Muscle layer of duodenum (tissue), 2 donors: ENCODE measurements around the gene SLC25A2.
A peak's percentile ranks its signal among the peaks of the same experiment; 100 is the strongest.

ENCODE experiments used
- H3K27ac ChIP-seq: one replicate; pipeline ENCODE4 v1.7.0; 2013; ENCODE audit warnings: mild to moderate bottlenecking, low read length
- H3K27me3 ChIP-seq: one replicate; pipeline ENCODE4 v1.7.0; 2013; ENCODE audit warnings: low read depth, mild to moderate bottlenecking, control low read depth, low read length
- H3K36me3 ChIP-seq, 2 donors: one replicate each; pipeline ENCODE4 v1.7.0; 2013; ENCODE audit warnings: low read length in 2 of 2, control low read depth in 1 of 2, mild to moderate bottlenecking in 1 of 2; ENCODE audit not compliant: insufficient read depth in 2 of 2, control insufficient read depth in 1 of 2
- H3K4me1 ChIP-seq, 2 donors: one replicate each; pipeline ENCODE4 v1.7.0; 2013; ENCODE audit warnings: low read length in 2 of 2, mild to moderate bottlenecking in 2 of 2, control low read depth in 1 of 2, moderate library complexity in 1 of 2; ENCODE audit not compliant: insufficient read depth in 2 of 2, control insufficient read depth in 1 of 2
- H3K4me3 ChIP-seq, 2 donors: one replicate each; pipeline ENCODE4 v1.7.0; 2013; ENCODE audit warnings: low read length in 2 of 2, low read depth in 1 of 2, mild to moderate bottlenecking in 1 of 2
- H3K9me3 ChIP-seq, 2 donors: one replicate each; pipeline ENCODE4 v1.7.0; 2013; ENCODE audit warnings: low read length in 2 of 2, control low read depth in 1 of 2, mild to moderate bottlenecking in 1 of 2; ENCODE audit not compliant: control insufficient read depth in 1 of 2
- donor health status: healthy.

SLC25A2 gene

GRCh38 chr5:141306630-141307029 is 2.8 kb upstream of the SLC25A2 start:
- H3K36me3 ChIP-seq = peaks cover 0 to 18% of the 10 kb centered on the region in 2 donors
- H3K27me3 ChIP-seq = no peaks in the 10 kb centered on the region
- peak overlapping the region in 1 of 2 donors; percentile 21 for H3K4me3 ChIP-seq
- H3K9me3 ChIP-seq = peaks cover 45 to 82% of the 10 kb centered on the region in 2 donors
- no peak overlapping the region for H3K27ac ChIP-seq
- H3K4me1 ChIP-seq = no peaks in the 10 kb centered on the region

- Histone ChIP-seq H3K27ac (no peak overlapping the region), H3K4me1 (no peaks in the 10 kb centered on the region), H3K4me3 (peak overlapping the region in 1 of 2 donors; percentile 8), H3K27me3 (no peaks in the 10 kb centered on the region), H3K9me3 (peaks cover 30 to 81% of the 10 kb centered on the region in 2 donors), H3K36me3 (peaks cover 0 to 18% of the 10 kb centered on the region in 2 donors)
Measured at GRCh38 chr5:141298376-141298775, 5.5 kb downstream of the SLC25A2 start.

DNA sequence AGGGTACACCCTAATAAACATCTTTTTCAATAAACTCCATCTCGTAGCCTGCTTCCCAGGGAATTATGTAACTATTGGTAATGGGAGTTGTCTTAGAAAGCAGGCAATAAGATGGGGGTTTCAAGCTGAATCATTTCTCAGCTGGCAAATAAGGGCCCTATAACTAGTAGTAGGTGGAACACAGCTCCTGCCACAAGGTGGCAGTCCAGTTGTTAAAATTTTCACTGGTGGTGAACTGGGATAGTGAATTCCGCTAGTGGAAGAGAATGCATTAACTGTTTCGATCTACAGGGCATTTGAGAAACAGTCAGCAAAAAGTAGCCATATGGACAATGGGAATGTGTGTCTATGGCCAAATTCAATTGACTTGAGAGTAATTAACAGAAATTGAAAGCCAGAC is 30.9 kb downstream of the SLC25A2 start:
- H3K9me3 ChIP-seq = peaks cover 56 to 85% of the 10 kb centered on the region in 2 donors
- H3K27ac ChIP-seq = no peak overlapping the region
- H3K4me1 ChIP-seq = no peaks in the 10 kb centered on the region
- H3K36me3 ChIP-seq = peaks cover 0 to 23% of the 10 kb centered on the region in 2 donors
- H3K4me3 ChIP-seq = peak overlapping the region in 1 of 2 donors; percentile 45
- H3K27me3 ChIP-seq = no peaks in the 10 kb centered on the region

DNA sequence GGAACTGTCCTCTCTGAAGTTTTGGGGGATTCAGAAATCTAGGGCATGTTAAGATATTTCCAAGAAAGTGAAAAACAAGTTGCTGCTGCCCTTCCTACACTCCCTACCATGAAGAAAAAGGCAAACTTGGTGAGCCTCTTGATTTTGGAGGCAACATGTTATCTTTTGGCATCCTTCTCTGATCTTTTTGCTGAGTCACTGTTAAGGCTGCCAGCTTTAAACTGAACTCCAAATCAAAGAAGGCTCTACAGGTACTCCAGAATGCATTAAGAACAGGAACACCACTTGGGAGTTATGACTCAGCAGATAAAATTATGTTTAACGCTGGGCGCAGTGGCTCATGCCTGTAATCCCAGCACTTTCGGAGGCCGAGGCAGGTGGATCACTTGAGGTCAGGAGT is 34.7 kb downstream of the SLC25A2 start:
- Histone ChIP-seq H3K9me3 (peaks cover 70 to 89% of the 10 kb centered on the region in 2 donors), H3K36me3 (peaks cover 0 to 19% of the 10 kb centered on the region in 2 donors), H3K4me1 (no peaks in the 10 kb centered on the region), H3K27me3 (no peaks in the 10 kb centered on the region), H3K4me3 (peak overlapping the region in 1 of 2 donors; percentile 50), H3K27ac (no peak overlapping the region)

- Histone ChIP-seq H3K27me3 (no peaks in the 10 kb centered on the region), H3K4me1 (no peaks in the 10 kb centered on the region), H3K27ac (no peak overlapping the region), H3K4me3 (peak overlapping the region in 1 of 2 donors; percentile 55), H3K9me3 (peaks cover 62 to 89% of the 10 kb centered on the region in 2 donors), H3K36me3 (peaks cover 0 to 13% of the 10 kb centered on the region in 2 donors)
Measured at GRCh38 chr5:141261238-141261546, 42.7 kb downstream of the SLC25A2 start.

DNA sequence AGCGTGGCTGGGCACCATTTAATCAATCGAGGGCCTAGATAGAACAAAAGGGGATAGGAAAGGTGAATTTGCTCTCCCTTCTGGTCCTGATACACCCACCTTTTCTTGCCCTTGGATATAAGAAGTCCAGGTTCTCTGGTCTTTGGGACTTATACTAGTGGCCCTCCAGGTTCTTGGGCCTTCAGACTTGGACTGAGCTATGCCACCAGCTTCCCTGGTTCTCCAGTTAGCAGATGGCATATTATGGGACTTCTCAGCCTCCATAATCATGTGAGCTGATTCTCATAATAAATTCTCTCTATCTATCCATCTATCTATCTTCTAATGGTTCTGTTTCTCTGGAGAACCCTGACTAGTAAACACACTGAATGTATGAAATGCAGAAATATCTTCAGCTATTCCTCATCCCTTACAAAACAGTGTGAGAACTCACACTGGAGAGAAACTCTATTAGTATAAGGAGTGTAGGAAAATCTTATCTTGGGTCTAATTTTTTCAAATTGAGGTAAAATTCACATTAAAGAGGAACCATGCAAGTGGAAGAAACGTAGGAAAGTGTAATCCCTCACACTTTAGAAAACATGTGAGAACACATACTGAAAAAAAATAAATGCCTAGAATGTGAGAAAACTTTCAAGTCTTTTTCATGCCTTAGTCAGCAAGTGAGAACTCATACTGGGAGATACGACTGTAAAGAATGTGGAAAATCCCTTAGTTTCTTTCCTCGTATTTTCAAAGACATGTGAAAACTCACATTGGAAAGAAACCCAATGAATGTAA is 43.2 kb downstream of the SLC25A2 start:
- Histone ChIP-seq H3K9me3 (peaks cover 63 to 89% of the 10 kb centered on the region in 2 donors), H3K27ac (no peak overlapping the region), H3K4me1 (no peaks in the 10 kb centered on the region), H3K27me3 (no peaks in the 10 kb centered on the region), H3K4me3 (peak overlapping the region; percentile 13 to 52), H3K36me3 (peaks cover 0 to 13% of the 10 kb centered on the region in 2 donors)

- H3K36me3 ChIP-seq = peaks cover 0 to 13% of the 10 kb centered on the region in 2 donors
- H3K27me3 ChIP-seq = no peaks in the 10 kb centered on the region
- H3K4me1 ChIP-seq = no peaks in the 10 kb centered on the region
- no peak overlapping the region for H3K27ac ChIP-seq
- H3K4me3 ChIP-seq = peak overlapping the region in 1 of 2 donors; percentile 52
- H3K9me3 ChIP-seq = peaks cover 60 to 90% of the 10 kb centered on the region in 2 donors
Measured at GRCh38 chr5:141258948-141259347, 44.9 kb downstream of the SLC25A2 start.

- H3K27me3 ChIP-seq = no peaks in the 10 kb centered on the region
- peak overlapping the region in 1 of 2 donors; percentile 52 for H3K4me3 ChIP-seq
- H3K27ac ChIP-seq = no peak overlapping the region
- H3K36me3 ChIP-seq = peaks cover 0 to 13% of the 10 kb centered on the region in 2 donors
- no peaks in the 10 kb centered on the region for H3K4me1 ChIP-seq
- H3K9me3 ChIP-seq = peaks cover 65 to 90% of the 10 kb centered on the region in 2 donors
Measured at GRCh38 chr5:141258464-141258863, 45.4 kb downstream of the SLC25A2 start.
